Activated T-cell treated with anti-CD3 and anti-CD28 coated beads, Interleukin-2, amount 50 U/mL, for 1 hour (primary cell): ENCODE measurements around the gene MYT1.

Source experiments
- DNase-seq: peaks from one replicate; pipeline ENCODE4 v3.0.0-alpha.2; 2020

Gene MYT1

DNA sequence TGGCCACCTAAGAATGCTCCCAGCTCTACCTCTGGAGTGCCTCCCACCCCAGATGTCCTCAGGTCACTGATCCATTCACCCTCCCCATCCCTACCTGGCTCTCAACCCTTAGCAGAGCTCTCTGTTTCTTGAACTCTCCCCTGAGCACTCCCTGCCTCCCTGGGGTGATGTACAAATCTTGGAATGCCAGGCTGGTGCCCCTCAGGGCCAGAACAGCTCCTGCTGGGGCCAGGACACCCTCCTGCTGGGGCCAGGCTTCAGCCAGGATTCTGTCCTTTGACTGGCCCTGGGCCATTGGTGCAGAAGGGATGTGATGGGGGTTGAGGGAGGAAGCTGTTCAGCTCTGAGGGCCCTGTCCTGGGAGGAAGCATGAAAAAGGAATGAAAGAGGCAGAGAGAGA lies 30.0 kb downstream of the MYT1 start:
- DNase-seq = no peak

DNA sequence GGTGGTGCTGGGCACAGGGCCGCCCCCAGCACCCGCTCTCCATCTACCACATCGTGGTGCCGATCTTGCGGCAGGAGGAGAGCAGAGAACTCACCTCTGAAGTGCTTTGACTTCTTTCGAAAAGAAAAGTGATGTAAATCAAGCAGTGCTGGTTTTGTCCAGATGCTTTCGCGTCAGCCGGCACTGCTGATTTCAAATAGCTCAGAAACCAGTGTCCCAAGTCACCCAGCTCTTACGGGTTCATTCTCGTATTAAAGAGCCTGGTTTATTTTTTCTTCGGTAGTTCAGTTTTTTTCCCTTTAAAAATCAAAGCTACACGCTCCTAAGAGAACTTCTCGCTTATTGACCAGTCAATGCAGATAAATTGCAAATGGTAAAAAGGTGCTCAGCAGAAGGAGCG lies 32.1 kb downstream of the MYT1 start:
- no peak for DNase-seq

DNA sequence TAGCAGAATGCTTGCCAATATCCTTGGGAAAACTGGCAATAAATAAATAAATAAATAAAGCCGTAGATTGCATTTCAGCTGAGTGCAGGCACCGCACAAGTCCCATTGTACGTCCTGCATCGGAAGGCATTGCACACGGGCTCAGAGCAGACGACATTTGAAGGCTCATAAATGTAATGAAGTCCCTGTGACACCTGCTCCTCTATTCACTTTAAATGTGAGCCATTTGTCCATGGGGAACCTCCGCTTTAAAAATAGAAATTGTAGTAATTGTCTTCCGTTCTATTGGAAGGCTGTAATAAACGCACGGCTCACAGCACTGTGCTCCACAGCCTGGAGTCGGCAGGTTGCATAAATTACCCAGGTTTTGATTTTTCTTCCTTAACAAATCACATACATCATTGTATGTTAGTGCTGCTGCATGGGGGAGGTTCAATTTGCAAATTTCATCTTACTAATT lies 32.6 kb downstream of the MYT1 start:
- no peak for DNase-seq

DNA sequence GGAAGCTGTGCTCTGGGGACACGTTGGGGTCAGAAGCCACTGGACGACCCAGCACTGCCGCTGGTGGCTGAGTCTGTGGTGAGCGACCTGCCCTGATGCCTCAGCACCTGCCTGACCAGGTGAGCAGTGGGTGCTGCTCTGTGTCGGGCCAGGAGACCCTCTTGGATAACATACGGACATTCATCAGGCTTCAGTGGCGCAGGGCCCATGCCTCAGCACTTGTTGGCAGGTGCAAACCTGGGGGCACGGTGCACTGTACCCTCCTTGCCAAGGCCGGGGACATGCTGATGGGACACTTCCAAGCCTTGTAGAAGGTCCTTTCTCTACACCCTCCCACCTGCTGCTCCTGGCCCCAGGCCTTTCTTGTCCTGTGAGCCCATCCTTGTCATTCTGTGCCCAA lies 34.1 kb downstream of the MYT1 start:
- DNase-seq = no peak

DNA sequence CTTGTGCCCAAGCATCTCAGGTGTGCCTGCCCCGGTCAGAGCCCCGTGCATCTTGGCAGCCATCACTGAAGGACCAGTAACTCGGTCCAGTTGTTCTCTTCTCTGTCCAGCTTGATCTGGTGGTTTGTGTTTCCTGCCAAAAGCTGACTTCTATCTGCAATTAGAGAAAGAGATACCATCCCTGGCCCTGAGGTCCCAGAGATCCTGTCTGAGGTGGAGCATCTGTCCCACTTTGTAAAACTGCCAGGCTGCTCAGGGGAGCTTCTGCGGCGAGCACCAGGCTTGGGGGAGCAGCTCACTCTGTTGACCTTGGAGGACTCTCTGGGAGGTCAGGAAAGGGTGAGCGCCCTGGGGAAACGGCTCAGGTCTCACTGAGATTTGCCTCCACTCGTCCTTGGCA lies 35.1 kb downstream of the MYT1 start:
- no peak for DNase-seq

DNA sequence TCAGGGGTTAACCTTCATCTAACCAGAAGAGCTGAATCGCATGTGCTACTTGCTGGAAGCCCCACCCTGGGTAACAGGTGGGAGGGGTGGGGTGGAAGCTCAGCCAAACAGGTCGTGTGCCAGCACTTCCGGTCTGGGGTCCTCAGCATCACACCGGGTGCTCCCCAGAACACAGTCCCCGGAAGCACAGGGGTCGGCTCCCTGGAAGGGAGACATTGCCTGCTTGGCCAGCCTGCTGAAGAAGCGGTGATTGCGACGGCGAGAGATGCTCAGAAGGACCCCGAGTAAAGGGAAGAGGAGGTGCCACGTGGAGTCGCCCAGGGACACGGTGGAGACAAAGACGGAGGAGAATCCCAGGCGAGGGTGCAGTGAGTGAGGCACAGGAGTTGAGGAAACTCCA lies 36.5 kb downstream of the MYT1 start:
- DNase-seq = no peak

DNA sequence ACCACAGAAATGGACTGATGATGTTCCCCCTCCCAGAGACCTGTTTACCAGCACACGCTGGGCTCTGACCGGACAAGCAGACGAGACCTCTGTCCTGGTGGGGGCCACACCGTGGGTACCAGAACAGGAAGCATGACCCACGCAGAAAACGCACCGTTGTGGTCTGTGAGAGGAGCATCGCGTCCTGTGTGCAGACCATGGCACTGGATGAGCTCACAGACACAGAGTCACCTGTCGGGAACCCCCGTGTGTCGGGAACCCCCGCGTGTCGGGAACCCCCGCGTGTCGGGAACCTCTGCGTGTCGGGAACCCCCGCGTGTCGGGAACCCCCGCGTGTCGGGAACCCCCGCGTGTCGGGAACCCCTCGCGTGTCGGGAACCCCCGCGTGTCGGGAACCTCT lies 37.4 kb downstream of the MYT1 start:
- no peak for DNase-seq

DNA sequence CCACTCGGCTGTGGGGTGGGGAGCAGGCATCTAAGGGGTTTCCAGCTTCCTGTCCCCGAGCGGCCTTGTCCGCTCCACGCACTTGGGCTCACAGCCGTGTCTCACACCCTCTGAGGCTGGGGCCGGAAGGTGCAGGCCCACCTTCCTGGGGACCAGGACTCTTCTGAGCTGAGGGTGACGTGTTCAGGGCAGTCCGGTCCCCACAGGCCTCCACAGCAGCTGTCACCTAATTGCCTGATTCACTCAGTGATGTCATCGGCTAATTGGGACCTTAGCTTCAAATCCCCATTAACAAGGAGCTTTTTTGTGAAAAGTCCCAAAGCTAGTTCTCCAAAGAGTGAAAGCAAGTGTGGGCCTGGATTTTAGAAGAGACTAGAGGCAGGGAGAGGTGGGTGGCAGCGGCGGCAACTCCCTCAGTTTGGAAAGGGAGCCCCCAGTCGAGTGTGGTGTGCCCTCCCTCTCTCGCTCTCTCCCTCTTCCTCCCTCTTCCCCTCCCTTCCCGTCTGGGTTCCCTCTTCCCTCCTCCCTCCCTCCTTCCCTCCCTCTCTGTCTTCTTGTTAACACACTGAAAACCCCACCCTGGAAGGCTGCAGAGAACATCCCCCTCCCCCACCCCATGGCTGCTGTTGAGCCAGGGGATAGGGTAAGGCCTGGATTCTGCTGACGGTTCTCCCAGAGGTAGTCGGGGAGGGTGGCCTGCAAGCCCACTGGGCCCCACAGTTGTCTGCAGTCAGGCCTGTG lies 39.0 kb downstream of the MYT1 start:
- DNase-seq = no peak

DNA sequence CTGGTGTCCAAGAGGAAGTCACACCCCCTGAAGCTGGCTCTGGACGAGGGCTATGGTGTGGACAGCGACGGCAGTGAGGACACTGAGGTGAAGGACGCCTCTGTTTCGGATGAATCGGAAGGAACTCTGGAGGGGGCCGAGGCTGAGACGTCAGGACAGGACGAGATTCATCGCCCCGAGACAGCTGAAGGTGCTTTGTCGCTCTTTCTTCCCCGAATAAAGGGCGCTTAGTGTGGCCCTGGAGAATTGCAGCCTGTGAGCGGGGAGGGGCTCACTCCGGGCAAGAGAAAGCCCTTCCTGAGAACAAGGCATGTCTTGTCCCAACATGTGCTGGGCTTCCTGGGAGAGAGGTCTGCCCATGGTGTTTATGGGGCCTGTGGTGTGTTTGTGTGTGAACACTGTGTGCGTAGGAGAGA lies 41.4 kb downstream of the MYT1 start:
- DNase-seq = no peak

DNA sequence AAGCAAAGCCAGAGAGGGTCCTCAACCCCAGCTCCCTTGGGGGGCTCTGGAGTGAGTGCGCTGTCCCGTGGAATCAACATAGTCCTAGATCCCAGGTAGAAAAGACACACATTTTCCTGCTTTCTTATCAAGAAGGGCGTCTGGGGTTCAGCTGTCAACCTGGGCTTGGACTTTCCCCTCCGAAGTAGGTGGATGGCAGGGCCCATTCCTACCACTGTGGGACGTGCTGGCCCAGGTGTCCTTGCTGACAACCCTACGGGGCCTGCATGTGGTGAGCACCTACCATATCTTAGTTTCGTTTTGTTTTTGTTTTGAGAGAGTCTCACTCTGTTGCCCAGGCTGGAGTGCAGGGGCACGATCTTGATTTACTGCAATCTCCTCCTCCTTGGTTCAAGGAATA lies 42.4 kb downstream of the MYT1 start:
- no peak for DNase-seq

DNA sequence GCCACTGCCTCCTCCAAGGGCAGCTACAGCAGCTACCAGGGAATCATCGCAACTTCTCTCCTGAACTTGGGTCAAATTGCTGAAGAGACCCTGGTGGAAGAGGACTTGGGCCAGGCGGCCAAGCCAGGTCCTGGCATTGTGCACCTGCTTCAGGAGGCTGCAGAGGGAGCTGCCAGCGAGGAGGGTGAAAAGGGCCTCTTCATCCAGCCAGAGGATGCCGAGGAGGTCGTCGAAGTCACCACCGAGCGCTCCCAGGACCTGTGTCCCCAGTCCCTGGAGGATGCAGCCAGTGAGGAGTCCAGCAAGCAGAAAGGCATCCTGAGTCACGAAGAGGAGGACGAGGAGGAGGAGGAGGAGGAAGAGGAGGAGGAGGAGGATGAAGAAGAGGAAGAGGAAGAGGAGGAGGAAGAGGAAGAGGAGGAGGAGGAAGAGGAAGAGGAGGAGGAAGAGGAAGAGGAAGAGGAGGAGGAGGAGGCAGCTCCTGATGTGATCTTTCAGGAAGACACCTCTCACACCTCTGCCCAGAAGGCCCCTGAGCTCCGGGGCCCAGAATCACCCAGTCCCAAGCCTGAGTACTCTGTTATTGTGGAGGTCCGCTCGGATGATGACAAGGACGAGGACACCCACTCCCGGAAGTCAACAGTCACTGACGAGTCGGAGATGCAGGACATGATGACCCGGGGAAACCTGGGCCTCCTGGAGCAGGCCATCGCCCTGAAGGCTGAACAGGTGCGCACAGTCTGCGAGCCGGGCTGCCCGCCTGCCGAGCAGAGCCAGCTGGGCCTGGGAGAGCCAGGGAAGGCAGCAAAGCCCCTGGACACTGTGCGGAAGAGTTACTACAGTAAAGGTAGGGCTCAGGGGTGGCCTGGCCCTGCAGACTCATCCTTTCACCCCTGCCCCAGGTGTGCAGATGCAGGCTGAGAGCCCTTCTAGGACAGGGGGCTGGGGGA lies 43.7 kb downstream of the MYT1 start:
- no peak for DNase-seq

DNA sequence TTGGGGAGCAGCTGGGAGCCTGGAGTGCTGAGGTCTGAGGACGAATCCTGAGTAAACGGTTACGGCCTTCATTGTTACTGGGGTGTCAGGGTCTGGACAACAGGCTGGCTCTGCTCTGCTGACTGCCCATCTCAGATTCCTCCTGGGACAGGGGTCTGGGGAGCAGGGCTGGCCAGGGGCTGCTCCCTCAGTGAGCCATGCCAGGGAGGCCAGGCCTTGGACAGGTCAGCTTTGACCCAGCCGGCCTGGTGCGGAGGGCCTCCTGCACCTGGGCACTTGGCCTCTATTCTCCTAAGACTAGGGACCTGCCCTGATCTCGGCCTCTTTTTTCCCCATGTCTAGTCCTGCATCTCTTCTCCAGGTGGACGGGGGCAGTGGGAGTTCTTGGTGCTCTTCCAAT lies 44.9 kb downstream of the MYT1 start:
- DNase-seq = no peak

DNA sequence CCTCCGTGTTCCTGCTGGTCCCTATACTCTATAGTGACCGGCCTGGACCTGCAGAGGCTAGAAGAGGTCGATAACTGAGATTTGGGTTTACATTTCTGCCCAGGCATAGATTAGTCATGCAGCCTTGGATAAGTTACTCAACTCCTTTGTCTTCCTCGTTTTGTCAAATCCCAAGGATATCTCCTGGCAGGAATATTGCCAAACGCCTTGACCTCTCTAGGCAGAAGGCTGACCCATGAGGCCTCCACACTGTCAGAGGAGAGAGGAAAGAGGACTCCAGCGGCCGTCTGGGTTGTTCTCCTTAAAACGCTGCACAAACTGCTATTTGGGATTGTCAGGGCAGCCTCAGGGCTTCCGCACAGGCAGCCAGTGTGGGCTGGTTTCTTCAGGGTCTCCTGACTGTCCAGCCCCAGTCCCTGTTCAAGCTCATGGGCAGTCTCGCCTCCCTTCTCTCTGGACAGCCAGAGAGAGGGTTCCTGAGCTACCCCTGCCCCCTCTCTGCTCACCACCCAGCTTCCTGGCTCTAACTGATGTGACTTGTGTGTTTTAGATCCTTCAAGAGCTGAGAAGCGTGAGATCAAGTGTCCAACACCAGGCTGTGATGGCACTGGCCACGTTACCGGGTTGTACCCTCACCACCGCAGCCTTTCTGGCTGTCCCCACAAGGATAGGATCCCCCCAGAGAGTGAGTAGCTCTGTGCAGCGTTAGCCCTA lies 46.6 kb downstream of the MYT1 start:
- no peak for DNase-seq

DNA sequence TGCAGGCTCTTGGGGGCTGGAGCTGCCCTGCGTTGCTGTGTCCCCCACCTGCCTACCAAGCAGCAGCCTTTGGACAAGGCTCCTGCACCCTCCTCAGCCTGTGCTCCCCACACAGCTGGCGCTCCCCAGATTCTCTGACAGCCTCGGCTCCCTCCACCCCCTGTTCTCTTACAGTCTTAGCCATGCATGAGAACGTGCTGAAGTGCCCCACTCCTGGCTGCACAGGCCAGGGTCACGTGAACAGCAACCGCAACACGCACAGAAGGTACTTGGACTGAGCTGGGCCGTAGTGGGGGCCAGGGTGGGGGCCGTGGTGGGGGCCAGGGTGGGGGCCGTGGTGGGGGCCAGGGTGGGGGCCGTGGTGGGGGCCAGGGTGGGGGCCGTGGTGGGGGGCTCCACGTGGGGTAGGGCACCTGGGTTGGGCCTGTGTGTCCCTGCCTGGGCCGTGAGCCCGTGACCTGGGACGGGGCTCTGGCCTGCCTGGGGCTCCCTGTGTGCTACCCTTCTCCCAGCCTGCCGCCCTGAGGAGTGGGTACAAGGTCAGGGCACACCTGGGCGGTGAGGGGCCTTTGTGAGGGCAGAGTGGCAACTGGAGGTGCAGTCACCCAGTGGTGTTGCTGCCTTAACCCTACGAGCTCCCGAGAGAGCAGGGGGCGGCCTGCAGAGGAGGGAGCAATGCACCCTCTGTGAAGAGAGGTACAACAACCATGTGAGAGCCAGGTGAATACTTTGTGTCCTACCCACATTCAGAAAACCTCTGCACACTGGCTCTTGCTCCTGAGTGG lies 47.8 kb downstream of the MYT1 start:
- no peak for DNase-seq

DNA sequence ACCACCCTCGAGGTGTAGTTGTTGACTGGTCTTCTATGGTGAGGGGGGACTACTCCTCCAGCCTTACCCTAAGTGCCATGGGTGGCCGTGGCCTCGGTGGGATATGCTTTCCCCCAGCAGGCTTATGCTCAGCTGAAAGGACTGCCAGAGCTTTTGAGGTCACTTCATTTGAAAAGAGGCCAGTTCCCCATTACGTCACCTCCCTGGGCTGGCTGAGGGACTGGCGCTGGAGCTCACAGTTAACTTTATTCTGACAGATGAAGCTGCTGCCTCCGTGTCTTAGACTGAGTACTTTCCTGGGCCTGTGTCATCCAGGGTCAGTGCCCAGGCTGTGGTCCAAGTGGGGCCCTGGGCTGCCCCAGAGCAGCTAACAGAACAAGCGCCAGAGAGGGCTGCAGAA lies 48.5 kb downstream of the MYT1 start:
- DNase-seq = no peak

DNA sequence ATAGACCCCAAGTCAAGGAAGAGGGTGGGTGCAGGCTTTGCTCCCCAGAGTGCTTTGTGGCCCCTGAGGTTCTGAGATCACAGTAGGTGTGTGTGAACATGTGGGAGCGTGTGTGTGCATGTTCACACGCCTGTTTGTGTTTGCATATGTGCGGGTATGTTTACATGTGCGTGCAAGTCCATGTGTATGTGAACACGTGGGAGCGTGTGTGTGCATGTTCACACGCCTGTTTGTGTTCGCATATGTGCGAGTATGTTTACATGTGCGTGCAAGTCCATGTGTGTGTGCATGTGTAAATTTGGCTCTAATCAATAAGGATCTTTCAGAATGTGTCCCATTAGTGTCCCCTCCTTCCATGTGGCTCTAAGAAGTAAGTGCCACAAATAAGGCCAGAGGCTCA lies 49.9 kb downstream of the MYT1 start:
- DNase-seq = no peak

DNA sequence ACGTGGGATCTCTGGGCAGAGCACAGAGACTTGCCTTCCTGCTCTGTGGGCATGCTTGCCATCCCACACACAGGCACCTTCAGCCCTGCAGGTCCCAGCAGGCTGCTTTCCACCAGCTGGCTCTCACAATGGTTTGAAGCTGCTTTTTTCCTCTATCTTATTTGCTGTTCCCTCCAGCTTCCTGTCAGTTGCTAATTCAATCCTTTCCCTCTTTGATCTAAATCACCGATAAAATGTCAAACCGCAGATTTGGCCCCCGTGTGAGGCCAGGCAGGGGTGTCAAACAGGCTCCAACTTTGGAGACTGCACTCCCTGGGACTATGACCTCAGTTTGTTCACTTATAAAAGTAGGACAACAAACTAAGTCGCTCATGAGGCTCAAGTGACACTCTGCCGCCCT lies 50.7 kb downstream of the MYT1 start:
- no peak for DNase-seq

DNA sequence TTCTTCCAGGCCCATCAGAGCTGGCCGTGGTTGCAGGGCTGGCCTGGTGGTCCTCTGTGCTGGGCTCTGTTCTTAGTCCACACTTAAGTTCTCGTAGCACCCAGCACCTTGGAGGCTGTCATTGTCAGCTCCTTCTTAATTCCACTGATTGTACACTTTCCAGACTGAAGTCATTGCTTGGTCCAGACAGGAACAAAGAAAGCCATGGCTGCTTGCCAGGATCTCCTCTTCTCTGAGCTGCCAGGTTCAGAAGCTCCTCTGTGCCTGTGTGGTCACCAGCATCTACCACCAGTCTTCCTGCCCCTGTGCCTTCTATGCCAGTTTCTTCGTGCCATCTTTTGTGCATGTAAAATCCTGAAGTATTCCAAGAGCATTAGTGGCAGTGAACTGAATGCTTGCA lies 51.8 kb downstream of the MYT1 start:
- DNase-seq = no peak

DNA sequence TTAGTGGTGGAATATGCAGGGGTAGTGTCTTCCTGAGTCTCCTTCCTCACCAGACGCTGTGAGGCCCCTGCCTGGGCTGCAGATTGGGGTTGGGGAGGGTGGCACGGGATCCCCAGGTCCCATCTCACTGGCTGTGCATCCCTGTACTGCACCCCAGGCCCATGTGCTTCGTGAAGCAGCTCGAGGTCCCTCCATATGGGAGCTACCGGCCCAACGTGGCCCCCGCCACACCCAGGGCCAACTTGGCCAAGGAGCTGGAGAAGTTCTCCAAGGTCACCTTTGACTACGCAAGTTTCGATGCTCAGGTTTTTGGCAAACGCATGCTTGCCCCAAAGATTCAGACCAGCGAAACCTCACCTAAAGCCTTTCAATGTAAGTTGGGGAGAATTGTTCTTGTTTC lies 52.7 kb downstream of the MYT1 start:
- DNase-seq = no peak

DNA sequence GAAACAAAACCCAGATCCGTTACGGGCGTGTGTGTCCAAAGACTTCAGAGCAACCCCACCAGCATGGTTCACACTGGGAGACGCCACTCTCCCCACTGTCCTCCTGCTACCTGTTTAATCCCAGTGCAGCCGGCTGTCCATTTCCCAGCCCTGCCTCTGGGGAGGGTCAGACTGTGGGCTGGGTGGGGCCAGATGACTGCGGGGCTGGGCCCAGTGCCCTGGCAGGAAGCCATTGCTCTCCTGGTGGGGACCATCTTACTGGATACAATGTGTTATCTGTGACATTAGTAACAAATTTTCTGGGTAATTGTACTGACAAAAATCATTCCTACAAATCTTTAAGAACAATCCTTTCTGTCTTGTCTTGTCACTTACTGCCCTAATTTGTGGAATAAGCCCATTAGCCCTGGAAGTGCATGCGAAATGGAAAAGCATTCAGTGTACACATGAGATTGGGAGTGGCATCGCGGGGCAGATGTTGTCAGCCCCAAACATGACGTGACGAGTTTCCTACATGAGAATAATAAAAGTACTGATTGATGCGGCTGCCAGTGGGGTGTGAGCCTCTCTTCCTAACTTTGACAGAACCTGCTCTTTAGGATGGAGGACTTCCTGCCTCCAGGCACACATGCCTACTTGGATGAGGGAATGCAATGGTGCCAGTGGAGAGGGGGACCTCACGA lies 53.4 kb downstream of the MYT1 start:
- no peak for DNase-seq

DNA sequence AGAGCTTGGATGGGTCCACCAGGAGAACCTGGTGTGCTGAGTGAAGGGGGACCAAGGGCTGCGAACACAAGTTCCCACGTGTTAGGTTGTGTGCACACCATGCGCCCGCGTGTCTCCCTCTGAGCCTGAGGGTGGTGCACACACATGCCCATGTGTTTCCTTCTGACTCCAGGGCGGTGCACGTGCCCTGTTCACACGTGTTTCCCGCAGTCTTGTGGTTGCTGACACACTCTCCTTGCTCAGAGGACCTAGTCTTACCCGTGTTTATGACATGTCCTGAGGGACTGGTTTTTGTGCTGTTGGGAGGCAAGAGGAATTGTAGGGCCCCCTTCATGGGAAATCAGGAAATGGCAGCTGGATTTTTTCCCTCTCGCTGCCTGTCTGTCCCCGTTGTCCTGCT lies 55.0 kb downstream of the MYT1 start:
- DNase-seq = no peak

DNA sequence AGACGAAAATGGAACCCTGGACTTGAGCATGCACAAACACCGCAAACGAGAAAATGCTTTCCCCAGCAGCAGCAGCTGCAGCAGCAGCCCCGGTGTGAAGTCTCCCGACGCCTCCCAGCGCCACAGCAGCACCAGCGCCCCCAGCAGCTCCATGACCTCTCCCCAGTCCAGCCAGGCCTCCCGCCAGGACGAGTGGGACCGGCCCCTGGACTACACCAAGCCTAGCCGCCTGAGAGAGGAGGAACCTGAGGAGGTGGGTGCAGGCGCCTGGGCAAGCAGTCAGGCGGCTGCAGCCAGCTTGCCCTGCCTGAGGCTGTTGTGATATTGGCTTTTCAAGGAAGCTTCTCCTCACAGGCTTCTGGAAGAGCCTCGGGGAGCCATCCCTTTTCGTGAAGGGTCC lies 55.5 kb downstream of the MYT1 start:
- DNase-seq = no peak
